Measurements from ENCODE around the gene BCL2L1.

The BCL2L1 gene

GRCh38 chr20:31708736-31709534 is 13.7 kb downstream of the BCL2L1 start:
- DNase-seq (ENCODE audit: low spot score) = no peak

DNA sequence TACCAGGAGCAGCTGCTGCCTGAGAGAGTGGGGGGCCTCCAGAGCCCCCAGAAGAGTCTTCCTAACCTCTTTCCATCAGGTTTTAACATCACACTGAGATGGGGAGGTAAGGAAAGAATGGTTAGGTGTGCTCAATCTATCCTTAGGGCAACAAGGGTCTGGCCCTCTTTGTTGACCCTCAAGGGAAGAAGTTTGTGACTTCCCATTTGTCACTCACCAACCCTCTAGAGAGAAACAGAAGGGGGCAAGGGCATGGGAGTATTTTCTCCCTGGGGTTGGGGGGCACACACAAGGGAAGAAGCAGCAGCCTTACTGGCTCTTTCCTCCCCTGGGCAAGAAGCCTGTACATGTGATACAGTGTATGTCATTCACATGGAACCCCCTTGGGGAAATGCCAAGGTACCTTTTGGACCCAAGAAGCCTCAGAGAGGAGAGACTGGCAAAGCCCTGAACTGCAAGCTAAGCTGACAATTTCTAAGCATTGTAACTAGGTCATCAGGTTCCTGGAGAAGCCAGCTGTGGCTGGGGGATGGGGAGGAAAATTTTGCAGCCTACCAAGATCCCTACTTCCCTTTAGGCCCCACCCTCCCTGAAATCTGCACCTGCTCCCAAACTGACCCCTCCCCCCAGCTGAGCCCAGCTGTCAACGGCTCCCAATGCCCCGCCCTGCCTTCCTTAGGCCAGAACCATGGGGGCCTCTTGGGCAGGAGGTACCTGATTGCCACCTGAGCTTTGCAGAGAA is 14.5 kb downstream of the BCL2L1 start:
- no peak for DNase-seq (ENCODE audit: low spot score)

DNA sequence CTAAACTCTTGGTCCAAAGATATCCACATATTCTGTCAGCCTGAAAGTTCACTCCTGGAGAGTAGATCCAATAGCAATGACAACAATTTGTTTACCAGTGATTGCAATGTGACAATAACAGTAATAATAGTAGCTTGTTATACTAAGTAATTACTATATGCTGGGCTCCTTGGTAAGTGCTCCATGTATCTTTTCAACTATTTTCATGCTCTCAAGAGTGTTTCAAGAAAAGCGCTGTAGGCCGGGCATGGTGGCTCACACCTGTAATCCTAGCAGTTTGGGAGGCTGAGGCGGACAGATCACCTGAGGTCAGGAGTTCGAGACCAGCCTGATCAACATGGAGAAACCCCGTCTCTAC is 15.4 kb downstream of the BCL2L1 start:
- DNase-seq (ENCODE audit: low spot score) = no peak

DNA sequence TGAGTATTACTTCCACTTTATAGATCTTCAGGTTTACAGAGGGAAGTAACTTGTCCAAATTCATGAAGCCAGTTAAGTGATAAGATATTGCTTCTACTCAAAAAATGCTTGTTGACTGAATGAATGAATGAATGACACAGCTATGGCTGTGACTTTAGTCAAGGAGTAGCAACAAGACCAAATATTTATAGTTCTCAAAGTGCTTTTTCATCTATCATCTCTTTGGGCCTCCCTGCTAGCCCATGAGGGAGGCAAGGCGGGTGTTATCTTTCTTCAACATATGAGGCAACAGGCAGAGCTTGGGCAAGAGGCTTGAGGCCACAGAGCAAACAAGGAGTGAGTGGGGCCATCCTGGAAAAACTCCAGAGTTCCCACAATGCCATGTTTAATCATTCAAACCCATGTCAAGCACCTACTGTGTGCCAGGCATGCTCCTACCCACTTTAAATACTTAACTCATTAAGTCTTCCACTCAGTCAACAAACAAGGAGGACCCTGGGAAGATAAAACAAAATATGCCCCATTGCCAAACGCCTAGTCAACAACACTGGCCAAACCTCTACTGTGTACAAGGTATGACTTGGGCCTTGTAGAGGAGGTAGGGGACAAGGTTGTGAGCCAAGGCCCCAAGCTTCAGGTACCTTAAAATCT is 15.9 kb downstream of the BCL2L1 start:
- no peak for DNase-seq (ENCODE audit: low spot score)

- DNase-seq (ENCODE audit: low spot score) = no peak
Measured at GRCh38 chr20:31705598-31706597, 16.8 kb downstream of the BCL2L1 start.

- DNase-seq (ENCODE audit: low spot score) = no peak
Measured at GRCh38 chr20:31705191-31705590, 17.5 kb downstream of the BCL2L1 start.

DNA sequence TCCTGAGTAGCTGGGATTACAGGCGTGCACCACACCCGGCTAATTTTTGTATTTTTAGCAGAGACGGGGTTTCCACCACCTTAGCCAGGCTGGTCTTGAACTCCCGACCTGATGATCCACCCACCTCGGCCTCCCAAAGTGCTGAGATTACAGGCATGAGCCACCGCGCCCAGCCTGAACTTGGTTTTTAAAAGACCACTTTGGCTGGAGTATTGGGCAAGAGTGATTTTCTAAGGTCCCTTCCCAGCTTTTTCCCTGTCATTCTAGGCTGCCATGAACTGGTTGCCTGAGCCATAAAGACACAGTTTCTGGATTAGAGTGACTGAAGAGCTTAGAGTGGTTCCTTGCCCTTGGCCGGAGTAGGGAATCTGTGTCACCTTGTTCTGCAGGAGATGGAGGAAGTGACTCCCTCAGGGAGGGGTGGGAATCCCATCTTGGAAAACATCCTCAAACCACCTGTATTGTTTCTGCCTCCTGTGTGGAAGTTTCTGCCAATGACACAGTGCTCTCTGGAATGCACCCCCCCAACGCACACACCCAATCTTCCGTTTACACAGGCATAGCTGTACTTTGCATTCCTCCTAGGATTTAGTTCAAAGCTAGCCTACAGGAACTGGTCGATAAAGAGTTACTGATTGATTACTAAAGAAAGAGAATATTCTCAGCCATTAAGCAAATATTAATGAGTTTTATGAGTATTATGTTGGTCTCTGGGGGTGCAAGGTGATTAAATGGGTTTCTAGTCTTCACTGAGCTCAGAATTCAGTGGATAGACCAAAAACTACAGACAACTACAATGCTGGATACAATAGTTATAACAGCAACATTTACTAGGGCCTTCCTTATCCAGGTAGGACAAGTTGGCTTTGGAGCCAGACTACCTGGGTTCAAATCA is 18.2 kb downstream of the BCL2L1 start:
- no peak for DNase-seq (ENCODE audit: low spot score)

DNA sequence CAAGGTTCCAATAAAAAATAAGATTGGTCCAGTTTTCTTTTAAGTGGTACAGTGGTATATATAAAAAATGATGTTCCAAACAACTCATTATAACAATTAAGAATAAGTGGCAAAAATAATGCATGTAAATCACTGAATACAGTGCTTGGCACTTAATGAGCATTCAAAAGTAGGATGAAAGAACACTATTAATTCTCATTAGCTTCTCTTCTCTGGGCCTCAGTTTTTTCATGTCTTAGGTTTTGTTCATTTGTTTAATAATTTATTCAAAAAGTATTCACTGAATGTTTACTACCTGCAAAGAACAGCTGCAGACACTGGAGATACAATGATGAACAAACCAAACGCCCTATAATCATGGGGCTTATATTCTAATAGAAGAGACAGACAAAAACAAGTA is 21.1 kb downstream of the BCL2L1 start:
- no peak for DNase-seq (ENCODE audit: low spot score)

DNA sequence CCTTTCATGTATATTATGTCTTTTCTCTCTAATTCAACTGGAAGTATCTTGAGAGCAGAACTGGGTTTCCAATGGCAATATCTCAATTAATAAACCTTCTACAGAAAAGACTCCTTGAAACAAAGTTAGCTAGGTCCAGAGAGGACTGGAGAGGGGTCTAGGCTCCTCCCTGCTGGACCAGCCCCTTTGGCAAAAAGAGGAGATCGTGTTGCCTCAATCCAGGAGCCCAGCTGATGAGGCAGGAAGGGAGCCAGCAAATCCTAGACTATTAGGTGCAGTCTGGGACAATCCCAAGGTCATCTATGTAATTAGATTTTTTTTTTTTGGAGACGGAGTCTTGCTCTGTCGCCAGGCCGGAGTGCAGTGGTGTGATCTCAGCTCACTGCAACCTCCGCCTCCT is 21.9 kb downstream of the BCL2L1 start:
- no peak for DNase-seq (ENCODE audit: low spot score)

DNA sequence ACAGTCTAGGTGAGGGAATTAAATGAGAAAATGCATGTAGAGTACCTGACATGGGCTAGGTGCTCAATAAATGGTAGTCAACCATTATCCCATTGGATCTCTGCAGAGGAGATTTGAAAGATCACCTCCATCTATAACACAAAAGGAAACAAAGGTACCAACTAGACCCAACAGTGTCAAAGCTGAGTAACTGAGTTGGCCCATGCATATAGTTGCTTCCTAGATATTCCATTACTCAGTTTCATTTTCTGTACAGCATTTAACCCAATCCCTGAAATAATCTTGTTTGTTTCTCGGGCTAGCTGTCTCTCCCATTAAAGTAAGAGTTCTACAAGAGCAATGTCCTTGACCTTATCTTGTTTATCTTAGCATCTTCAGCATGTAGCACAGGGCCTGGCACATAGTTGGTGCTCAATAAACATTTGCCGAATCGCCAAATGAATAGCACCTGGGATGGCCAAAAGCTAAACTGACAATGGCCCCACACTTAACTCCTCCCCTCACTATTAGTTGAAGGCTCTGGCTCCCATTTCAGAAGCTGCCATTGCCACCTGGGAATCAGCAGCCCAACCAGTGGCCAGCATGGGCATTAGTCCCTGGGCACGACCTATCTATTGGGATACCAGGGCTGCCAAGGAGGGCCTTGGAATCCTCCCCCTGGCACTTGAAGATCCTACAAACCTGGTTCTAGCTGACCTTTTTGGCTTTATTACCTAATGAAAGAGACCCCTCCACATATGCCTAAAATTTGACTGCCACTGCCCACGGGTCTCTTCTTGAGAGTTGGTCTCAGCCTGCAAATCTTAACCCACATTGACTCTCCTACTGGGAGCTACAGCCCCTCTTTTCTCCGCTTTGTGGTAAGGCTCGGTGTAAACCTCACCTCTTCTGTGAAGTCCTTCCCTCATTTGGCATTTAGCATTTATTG is 22.6 kb downstream of the BCL2L1 start:
- no peak for DNase-seq (ENCODE audit: low spot score)

DNA sequence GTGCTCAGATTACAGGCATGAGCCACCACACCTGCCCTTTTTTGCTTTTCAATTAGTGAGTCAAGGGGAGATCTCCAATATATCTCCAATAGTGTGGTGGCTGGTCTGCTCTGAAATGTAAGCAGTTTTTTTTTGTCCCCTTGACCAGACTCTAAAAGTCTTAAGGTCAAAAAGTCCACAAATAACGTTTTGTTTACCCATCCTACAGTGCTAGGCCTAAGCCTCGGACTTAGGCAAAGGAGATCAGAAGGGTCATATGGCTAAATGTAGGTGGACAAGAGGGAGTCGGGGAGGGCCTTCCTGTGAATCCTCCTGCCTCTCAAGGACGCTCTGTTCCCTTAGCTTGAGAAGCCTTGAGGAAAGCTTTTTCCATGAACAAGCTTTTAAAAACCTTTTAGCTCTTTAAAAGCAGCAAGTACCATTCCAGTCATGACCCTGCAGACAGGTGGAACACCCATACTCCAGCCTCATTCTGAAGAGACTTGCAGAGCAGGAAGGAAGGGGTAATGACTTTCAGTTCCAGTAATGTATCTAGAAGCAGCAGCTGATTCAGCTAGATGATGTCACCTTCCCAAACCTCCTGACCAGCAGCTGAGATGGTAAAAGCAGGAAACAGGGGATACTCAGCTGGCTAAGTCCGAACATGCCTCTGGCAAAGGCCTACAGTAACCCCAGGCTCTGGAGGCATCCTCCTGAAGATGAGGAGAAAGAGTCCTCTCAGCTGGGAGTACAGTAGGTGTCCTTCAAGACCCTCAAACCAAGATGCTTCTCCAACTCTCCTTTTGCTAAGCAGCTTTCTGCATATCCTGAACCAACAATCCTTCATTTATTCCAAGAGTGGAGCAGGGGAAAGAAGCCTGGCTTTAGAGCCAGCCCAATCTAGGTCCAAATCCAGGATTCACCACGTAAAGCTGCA is 23.6 kb downstream of the BCL2L1 start:
- DNase-seq (ENCODE audit: low spot score) = no peak

- DNase-seq (ENCODE audit: low spot score) = no peak
Measured at GRCh38 chr20:31698243-31698802, 24.3 kb downstream of the BCL2L1 start.

DNA sequence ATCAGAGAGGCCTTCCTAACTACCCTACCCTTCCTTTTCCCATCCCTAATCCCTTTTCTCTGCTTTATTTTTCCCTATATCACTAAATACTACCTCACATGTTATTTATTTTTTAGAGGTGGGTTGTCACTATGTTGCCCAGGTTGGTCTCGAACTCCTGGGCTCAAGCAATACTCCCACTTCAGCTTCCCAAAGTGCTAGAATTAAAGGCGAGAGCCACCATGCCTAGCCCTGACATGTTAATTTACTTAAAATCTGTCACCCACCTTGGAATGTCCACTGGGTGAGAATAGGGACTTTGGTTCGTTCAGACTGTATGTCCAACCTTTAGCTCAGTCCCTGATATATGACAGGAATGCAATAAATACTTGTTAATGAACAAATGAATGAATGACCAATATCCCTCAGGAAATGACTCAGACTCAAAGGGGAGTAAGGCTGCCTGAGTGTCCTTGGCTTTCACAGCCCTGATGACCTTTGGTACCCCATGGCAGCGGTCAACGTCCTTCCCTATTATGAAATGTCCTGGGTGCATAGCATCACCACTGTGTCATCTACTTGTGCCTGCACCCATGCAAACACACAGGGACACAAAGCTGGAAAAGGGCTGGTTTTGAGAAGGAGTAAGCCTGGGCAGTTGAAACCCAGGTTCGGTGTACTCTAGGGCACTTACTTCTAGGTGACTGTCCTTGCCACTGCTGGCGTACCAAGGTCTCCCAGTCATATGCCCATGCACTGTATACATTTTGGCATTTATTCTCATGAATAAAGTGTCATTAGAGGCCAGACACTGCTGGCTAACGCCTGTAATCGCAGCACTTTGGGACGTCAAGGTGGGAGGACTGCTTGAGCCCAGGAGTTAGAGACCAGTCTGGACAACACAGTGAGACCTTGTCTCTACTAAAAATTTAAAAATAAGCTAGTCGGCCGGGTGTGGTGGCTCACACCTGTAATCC is 26.5 kb downstream of the BCL2L1 start:
- DNase-seq (ENCODE audit: low spot score) = no peak

GRCh38 chr20:31694842-31695593 is 27.6 kb downstream of the BCL2L1 start:
- no peak for DNase-seq (ENCODE audit: low spot score)

DNA sequence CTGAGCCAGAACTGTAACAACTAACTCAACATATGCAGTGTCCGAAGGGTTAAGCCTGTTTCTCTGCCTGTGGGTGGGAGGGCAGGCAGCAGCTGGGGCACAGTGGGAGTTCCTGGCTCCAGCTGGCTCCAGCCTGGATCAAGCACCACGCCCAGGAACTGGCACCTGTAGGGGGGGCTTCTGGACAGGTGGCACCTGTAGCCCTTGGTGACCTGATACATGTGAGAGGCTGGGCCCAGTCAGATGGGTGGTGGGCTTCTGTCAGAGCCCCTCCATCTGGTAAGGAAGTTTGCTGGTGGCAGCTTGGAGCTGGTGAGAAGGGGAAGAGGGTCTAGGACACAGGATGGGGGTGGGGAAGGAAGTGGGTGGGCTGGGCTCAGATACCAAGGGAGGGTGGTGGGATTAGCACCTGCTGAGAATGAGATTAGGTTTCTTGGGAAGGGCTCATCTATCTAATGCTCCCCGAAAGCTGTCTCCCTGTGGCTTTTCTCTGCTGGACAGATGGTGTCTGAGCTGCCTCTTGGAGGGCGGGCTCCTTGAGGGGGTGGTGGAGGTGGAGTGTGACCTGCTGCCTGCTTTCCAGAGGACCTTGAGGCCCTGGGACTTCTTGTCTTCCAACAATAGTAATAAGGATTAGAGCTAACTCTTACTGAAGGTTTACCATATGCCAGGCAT is 28.5 kb downstream of the BCL2L1 start:
- no peak for DNase-seq (ENCODE audit: low spot score)

GRCh38 chr20:31693402-31693801 is 29.3 kb downstream of the BCL2L1 start:
- no peak for DNase-seq (ENCODE audit: low spot score)

All from germinal center (tissue), 1 donor.